ENCODE measurements around the gene TP53RK.

GRCh38 chr20:46637427-46638133 lies 51.7 kb downstream of the TP53RK start:
- TF ChIP-seq REST (IDR thresholded peaks at IDR 0.05; ENCODE audit: low read depth, low read length) = no peak
- no peak for TF ChIP-seq MAX (IDR thresholded peaks at IDR 0.05; ENCODE audit: low read depth)
- no peak for TF ChIP-seq EP300 (IDR thresholded peaks at IDR 0.05; ENCODE audit: borderline replicate concordance in 1 of 2, low read depth in 1 of 2, low read length in 1 of 2)
- no peak for TF ChIP-seq RAD21 (IDR thresholded peaks at IDR 0.05; ENCODE audit: low read length)
- TF ChIP-seq CTCF (IDR thresholded peaks at IDR 0.05) = no peak
- no peak for TF ChIP-seq ELF1 (IDR thresholded peaks at IDR 0.05)
- TF ChIP-seq FOXM1 (IDR thresholded peaks at IDR 0.05; ENCODE audit: low read depth) = no peak
- no peak for TF ChIP-seq POLR2AphosphoS5 (IDR thresholded peaks at IDR 0.05; ENCODE audit: low read depth, low read length)
- no peak for TF ChIP-seq TAF1 (IDR thresholded peaks at IDR 0.05; ENCODE audit: borderline replicate concordance, low read depth, low read length)
- TF ChIP-seq SIN3A (IDR thresholded peaks at IDR 0.05; ENCODE audit: borderline replicate concordance, low read depth, low read length) = no peak
